ENCODE data around the gene MSH5. TPM values are rescaled to one million over a fixed set of nuclear protein-coding genes. Genes with fewer than 3 reads are reported as not detected.

Gene MSH5
- total and polyA plus RNA-seq, 2 experiments from 2014 or later, result 12.1 to 23.9 TPM

- Histone ChIP-seq H3K79me2 (replicated peaks; ENCODE audit: insufficient read depth) (peaks cover 14% of the 10 kb centered on the region), H3K4me3 (no peak overlapping the region), H3F3A (replicated peaks; ENCODE audit: low read depth) (peaks cover 3% of the 10 kb centered on the region; the same call in 1 of the 2 replicates), H3K9me2 (ENCODE audit: insufficient read depth) (no peaks in the 10 kb centered on the region), H2AFZ (no peak overlapping the region), H3K4me2 (no peak overlapping the region), H4K20me1 (replicated peaks; ENCODE audit: insufficient read depth) (peaks cover 3% of the 10 kb centered on the region; the same call in 1 of the 2 replicates), H3K27ac (ENCODE audit: low read depth) (no peak overlapping the region), H3K36me3 (ENCODE audit: insufficient read depth) (peaks cover 6% of the 10 kb centered on the region; the same call in 1 of the 2 replicates), H3K27me3 (ENCODE audit: insufficient read depth) (no peaks in the 10 kb centered on the region), H3K4me1 (ENCODE audit: insufficient read depth) (peaks cover 5% of the 10 kb centered on the region; the same call in 1 of the 2 replicates)
- no peak overlapping the region for H3K4me3 Mint-ChIP-seq
- H3K27me3 Mint-ChIP-seq (ENCODE audit: insufficient read depth, low read depth, poor library complexity), result peaks cover 5% of the 10 kb centered on the region
- DNase-seq (ENCODE audit: low spot score) (no peak), ATAC-seq (no peak)
- no peak overlapping the region for H3K27ac Mint-ChIP-seq
- TF ChIP-seq EZH2phosphoT487 (IDR thresholded peaks at IDR 0.05; ENCODE audit: unreplicated experiment), result no peak
- TF ChIP-seq EZH2 (IDR thresholded peaks at IDR 0.05; ENCODE audit: low read depth, unreplicated experiment), result no peak
- no peak for TF ChIP-seq ZNF331 (CRISPR knock-in tag; IDR thresholded peaks at IDR 0.05; ENCODE audit: low read depth)
- TF ChIP-seq STAT1 (IDR thresholded peaks at IDR 0.05; ENCODE audit: unreplicated experiment), result no peak
- no peak for TF ChIP-seq POLR2AphosphoS5 (IDR thresholded peaks at IDR 0.05; ENCODE audit: low read depth)
- TF ChIP-seq CREB1 (CRISPR knock-in tag; IDR thresholded peaks at IDR 0.05; ENCODE audit: low read depth), result no peak
- TF ChIP-seq ZNF114 (CRISPR knock-in tag; IDR thresholded peaks at IDR 0.05), result no peak
- no peak for TF ChIP-seq ZNF462 (CRISPR knock-in tag; IDR thresholded peaks at IDR 0.05)
- TF ChIP-seq, protein P1, sequence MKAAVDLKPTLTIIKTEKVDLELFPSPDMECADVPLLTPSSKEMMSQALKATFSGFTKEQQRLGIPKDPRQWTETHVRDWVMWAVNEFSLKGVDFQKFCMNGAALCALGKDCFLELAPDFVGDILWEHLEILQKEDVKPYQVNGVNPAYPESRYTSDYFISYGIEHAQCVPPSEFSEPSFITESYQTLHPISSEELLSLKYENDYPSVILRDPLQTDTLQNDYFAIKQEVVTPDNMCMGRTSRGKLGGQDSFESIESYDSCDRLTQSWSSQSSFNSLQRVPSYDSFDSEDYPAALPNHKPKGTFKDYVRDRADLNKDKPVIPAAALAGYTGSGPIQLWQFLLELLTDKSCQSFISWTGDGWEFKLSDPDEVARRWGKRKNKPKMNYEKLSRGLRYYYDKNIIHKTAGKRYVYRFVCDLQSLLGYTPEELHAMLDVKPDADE (IDR thresholded peaks at IDR 0.05), result no peak
- TF ChIP-seq NANOG (IDR thresholded peaks at IDR 0.05; ENCODE audit: borderline replicate concordance), result no peak
- TF ChIP-seq, protein P2, sequence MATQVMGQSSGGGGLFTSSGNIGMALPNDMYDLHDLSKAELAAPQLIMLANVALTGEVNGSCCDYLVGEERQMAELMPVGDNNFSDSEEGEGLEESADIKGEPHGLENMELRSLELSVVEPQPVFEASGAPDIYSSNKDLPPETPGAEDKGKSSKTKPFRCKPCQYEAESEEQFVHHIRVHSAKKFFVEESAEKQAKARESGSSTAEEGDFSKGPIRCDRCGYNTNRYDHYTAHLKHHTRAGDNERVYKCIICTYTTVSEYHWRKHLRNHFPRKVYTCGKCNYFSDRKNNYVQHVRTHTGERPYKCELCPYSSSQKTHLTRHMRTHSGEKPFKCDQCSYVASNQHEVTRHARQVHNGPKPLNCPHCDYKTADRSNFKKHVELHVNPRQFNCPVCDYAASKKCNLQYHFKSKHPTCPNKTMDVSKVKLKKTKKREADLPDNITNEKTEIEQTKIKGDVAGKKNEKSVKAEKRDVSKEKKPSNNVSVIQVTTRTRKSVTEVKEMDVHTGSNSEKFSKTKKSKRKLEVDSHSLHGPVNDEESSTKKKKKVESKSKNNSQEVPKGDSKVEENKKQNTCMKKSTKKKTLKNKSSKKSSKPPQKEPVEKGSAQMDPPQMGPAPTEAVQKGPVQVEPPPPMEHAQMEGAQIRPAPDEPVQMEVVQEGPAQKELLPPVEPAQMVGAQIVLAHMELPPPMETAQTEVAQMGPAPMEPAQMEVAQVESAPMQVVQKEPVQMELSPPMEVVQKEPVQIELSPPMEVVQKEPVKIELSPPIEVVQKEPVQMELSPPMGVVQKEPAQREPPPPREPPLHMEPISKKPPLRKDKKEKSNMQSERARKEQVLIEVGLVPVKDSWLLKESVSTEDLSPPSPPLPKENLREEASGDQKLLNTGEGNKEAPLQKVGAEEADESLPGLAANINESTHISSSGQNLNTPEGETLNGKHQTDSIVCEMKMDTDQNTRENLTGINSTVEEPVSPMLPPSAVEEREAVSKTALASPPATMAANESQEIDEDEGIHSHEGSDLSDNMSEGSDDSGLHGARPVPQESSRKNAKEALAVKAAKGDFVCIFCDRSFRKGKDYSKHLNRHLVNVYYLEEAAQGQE (IDR thresholded peaks at IDR 0.05; ENCODE audit: unreplicated experiment), result no peak
- TF ChIP-seq, protein P3, sequence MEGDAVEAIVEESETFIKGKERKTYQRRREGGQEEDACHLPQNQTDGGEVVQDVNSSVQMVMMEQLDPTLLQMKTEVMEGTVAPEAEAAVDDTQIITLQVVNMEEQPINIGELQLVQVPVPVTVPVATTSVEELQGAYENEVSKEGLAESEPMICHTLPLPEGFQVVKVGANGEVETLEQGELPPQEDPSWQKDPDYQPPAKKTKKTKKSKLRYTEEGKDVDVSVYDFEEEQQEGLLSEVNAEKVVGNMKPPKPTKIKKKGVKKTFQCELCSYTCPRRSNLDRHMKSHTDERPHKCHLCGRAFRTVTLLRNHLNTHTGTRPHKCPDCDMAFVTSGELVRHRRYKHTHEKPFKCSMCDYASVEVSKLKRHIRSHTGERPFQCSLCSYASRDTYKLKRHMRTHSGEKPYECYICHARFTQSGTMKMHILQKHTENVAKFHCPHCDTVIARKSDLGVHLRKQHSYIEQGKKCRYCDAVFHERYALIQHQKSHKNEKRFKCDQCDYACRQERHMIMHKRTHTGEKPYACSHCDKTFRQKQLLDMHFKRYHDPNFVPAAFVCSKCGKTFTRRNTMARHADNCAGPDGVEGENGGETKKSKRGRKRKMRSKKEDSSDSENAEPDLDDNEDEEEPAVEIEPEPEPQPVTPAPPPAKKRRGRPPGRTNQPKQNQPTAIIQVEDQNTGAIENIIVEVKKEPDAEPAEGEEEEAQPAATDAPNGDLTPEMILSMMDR (conservative IDR thresholded peaks at IDR 0.05; ENCODE audit: low read depth in 2 of 2), result no peak
- TF ChIP-seq JUNB (IDR thresholded peaks at IDR 0.05; ENCODE audit: unreplicated experiment), result no peak
- H3K4me1 Mint-ChIP-seq, result peaks cover 8% of the 10 kb centered on the region
- peaks cover 21% of the 10 kb centered on the region for H3K36me3 Mint-ChIP-seq (ENCODE audit: low read depth)
- H3K9me3 Mint-ChIP-seq, result no peaks in the 10 kb centered on the region
Measured at GRCh38 chr6:31697555-31697954, 42.2 kb upstream of the MSH5 start.
